HTERT RPE-1 (cell line): ENCODE measurements around the gene MAPT.
"Not testable (repeated sequence)": the region's sequence is repeated elsewhere in the genome, so short reads cannot be mapped to it uniquely, and the experiment has no call there.

Experiments used
- in situ Hi-C: fragments of 300-500 bp; cut with MboI; formaldehyde crosslinking; loops from 4 replicates; pipeline ENCODE4 v1.14.3; 2020; ENCODE audit warnings: low sequenced_read_pairs

The MAPT gene

DNA sequence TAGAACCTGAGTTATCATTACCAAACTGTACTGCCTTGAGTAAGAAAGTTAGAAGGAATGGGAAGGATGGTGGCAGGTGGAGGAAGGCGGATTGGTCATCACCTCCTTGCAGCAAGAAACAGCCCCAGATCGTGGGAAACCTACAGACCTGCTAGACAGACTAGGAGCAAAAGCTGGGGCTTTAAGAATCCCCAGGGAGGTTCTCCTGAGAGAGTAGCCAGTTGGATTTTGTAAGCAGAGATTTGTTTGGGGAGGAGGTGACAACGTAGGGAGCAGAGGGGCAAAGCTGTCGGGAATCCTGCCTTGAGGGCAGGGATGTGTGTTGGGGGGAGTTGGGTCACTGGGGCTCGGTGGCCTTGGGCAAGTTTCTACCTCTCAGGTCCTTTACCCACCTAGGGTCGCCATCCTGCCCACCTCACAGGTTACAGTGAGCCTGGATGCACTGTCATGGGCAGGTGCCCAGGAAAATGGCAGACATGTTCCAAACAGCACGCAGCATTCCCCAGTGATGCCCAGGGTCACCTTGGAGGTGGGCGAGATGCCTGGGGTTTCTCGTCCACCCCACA lies 55.5 kb downstream of the MAPT start:
- in situ Hi-C loops, result no loop called here

DNA sequence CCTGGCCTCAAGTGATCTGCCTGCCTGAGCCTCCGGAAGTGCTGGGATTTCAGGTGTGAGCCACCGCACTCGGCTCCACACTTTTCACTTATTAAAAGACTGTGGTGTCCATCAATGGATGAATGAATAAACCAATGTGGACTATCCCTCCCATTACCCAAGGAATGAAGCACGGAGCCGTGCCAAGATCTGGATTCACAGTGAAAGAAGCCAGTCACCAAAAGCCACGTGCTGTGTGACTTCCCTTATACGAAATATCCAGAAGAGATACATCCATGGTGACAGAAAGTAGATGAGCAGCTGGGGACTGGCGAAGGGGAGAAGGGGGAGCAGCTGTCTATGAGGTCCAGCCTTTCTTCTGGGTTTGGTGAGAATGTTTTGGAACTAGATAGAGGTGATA lies 56.5 kb downstream of the MAPT start:
- in situ Hi-C loops, result no loop called here

DNA sequence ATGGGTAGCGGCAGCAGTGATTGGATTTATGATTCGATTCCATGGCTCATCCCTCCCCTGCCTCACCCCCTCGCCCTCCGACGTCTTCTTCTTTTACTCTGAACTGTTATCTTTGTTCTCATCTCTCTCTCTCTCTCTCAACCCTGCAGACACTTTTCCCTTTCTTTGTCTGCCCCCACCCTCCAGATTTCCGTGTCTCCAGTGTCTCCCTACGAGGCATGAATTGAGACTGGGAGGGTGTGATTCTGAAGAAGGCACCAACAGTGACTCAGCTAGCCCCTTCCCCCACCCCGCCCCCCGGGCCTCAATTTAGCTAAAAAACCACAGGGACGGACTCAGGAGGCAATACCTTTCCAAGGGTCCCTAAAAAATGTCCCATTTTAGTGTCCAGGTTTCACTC lies 57.0 kb downstream of the MAPT start:
- in situ Hi-C loops, result no loop called here

DNA sequence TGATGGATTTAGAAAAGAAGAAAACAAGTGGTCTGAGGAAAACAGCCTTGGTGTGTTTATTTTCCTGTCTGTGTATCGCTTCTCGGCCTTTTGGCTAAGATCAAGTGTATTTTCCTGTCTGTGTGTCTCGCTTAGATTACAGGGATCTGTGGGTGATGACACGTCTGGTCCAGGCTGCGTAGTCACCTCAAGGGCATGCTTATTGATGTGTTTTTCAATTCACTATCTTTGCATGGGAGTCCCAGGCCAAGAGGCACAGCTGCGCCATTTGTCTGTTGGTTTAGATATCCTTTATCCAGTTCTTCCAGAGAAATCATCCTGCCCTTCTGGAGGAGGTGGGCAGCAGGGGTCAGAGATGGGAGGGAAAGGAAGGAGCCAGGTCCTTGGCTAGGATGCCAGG lies 57.6 kb downstream of the MAPT start:
- in situ Hi-C loops, result no loop called here

DNA sequence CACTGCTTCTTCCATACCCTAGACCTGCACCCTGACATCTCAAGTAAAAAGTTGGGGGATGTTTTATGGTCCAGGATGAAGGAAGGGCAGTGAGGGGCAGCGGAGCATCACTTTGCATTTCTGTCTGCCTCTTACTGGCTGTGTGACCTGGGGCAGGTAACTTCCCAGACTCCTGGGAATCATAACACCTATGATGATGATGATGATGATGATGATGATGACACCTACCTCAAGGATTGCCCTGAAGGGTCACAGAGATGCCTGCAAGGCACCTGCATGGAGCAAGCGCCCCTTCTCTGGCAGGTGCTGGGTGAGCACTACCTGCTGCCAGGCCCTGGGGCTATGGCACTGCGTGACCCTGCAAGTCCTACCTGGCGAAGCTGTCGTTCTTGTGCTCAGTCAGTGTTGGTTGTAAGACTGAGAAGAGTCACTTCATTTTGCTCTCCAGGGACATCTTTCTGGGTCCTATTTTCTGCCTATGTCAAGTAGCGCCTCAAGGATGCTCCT lies 58.5 kb downstream of the MAPT start:
- in situ Hi-C loops, result no loop called here

DNA sequence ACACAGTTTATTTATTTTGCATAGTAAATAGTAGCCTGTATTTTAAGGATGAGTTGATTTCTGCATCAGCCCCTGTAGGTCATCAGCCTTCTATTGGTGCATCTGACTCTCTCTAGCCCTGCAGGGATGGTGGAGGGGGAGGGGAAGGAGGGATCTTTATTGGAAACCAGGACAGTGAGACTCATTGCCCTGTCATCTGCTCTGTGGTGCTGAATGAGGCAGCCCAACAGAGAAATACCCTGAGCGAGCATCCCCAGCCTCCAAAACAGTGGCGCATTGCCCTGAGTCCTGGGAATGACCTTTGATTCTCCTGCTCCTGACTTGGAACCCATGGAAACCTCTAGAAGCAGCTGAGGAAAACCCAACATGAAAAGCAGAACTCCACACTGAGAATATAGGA lies 59.2 kb downstream of the MAPT start:
- in situ Hi-C loops, result no loop called here

DNA sequence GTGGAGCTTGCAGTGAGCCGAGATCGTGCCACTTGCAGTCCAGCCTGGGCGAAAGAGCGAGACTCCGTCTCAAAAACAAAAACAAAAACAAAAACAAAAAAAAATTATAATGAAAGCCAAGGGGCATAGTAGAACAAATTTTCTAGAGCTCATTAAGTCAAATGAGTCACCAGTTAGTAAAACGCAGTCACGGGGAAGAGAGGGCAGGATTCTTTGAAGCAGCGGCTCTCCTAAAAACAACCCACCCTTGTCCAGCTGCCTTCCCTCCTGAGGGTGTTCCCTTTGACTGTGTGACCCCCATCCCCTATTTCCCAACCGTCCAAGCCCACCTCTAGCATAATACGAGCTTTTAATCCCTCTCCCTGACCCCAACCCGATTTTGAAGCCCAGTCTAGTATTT lies 60.6 kb downstream of the MAPT start:
- in situ Hi-C loops, result no loop called here

DNA sequence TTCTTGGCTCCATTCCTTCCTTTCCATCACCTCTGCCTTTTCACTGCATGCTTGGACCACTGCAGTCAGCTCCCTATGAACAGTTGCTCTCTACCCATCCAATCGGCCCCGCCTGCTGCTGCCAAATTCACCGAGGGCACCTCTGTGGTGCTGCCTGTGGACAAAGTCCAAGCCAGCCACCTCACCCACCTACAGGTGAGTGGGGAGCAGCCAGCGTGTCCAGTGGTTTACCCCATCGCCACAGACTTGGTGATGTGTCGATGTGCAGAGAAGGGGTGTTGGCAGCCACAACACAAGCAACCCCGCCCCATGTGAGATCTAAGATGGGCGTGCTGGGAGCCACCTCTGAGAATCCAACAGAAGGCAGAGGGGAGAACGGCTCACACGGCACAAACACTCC lies 61.0 kb downstream of the MAPT start:
- in situ Hi-C loops, result no loop called here

DNA sequence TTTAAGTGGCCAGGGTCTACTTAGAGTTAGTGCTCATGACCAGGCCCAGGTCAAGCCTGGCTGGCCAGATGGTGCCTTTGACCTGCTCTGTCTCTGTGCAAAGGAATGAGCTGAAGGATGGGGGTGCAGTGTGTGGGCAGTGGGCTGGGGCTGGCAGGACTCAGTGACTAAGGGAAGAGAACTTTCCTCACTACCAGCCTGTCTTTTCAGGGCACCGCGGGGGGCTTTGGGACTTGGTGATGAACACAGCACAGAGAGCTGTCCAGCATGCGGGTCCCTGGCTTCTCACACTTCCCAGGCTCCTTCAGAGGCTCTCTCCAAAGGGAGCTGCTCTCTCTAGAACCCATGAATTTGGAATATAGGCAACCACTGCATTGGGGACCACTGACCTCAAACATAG lies 61.7 kb downstream of the MAPT start:
- in situ Hi-C loops, result no loop called here

DNA sequence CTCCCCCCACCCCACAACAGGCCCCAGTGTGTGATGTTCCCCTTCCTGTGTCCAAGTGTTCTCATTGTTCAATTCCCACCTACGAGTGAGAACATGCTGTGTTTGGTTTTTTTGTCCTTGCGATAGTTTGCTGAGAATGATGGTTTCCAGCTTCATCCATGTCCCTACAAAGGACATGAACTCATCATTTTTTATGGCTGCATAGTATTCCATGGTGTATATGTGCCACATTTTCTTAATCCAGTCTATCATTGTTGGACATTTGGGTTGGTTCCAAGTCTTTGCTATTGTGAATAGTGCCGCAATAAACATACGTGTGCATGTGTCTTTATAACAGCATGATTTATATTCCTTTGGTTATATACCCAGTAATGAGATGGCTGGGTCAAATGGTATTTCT lies 62.4 kb downstream of the MAPT start:
- in situ Hi-C loops, result not testable (repeated sequence)

DNA sequence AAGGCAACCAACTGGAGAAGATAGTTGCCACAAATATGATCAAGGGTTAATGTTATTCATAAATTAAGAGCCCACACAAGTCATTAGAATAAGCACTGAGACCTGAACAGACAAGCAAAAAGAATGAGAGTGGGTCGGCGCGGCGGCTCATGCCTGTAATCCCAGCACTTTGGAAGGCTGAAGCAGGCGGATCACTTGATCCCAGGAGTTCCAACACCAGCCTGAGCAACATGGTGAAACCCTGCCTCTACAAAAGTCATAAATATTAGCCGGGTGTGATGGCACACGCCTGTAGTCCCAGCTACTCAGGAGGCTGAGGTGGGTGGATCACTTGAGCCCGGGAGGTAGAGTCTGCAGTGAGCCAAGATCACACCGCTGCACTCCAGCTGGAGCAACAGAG lies 64.0 kb downstream of the MAPT start:
- in situ Hi-C loops, result no loop called here

DNA sequence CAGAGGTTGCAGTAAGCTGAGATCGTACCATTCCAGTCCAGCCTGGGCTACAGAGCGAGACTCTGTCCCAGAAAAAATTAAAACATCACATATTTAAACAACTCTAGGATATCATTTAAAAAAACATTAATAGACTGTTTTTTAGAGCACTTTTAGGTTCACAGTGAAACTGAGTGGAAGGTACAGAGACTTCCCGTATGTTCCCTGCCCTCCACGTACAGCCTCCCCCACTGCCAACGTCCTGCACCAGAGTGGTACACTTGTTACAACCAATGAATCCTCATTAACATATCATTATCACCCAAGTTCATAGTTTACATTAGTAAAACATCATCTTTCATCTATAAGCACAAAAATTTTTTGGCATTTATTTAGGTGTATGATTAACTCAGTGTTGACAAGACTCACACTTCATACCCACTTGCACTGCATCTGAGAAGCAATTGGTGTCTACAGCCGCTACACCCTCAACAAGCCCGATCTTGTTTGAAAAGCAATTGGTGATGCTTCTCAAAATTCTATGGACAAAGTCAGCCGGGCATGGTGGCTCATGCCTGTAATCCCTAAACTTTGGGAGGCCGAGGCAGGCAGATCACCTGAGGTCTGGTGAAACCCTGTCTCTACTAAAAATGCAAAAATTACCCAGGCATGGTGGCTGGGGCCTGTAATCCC lies 64.8 kb downstream of the MAPT start:
- in situ Hi-C loops, result no loop called here

DNA sequence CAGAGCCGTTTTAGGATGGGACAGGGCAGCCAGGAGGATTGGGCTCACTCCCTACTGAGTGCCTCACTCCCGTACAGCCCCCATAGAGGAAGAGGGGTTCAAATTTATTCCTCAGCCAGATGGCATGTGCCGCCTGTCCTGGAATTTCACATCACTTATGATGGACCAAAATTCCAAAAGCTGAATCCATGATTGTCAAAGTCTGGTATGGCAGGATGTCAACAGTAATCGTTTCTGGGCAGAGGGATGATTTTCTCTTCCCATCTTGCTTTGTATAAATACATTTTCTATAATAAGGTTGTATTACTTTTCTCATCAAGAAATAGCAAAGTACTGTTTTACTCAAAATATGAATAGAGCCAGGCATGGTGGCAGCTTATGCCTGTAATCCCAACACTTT lies 66.0 kb downstream of the MAPT start:
- in situ Hi-C loops, result no loop called here

DNA sequence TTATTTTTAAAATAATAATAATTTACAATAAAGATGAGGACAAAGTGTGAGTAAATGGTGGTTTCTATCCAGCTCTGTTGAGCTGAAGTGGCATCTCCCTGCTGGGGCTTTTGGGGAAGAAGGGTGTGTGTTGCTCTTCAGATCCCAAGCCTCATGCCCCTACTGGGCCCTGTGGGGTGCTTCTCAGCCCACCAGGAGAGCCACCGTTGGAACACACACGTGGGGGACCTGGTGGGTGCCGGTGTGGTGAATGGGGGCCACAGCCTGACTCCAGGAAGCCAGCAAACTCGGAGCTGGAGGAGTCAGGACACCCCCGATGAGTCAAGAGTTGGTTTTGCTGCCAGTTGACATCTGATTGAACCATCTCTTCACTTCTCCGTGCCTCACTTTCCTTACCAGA lies 66.9 kb downstream of the MAPT start:
- in situ Hi-C loops, result no loop called here

DNA sequence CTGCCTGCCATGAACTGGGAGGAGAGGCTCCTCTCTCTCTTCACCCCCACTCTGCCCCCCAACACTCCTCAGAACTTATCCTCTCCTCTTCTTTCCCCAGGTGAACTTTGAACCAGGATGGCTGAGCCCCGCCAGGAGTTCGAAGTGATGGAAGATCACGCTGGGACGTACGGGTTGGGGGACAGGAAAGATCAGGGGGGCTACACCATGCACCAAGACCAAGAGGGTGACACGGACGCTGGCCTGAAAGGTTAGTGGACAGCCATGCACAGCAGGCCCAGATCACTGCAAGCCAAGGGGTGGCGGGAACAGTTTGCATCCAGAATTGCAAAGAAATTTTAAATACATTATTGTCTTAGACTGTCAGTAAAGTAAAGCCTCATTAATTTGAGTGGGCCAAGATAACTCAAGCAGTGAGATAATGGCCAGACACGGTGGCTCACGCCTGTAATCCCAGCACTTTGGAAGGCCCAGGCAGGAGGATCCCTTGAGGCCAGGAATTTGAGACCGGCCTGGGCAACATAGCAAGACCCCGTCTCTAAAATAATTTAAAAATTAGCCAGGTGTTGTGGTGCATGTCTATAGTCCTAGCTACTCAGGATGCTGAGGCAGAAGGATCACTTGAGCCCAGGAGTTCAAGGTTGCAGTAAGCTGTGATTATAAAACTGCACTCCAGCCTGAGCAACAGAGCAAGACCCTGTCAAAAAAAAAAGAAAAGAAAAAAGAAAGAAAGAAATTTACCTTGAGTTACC lies 68.0 kb downstream of the MAPT start:
- in situ Hi-C loops, result no loop called here

DNA sequence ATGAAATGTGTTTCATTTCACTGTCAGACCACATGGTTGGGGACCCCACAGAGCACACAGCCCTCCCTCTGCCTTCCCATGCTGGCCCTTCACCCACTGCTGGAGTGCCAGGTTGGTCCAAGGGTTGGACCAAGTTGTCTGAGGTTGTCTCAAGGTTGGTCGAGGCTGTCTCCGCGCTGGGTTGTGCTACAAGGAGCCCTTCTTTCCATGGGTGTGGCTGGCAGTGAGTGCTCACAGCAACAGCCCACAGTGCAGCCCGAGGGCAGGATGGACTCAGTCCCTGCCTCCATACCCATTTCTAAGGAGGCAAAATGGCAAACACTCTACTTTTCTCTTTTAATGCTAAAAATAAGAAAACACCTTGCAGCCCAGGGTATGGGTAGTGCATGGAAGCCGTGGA lies 68.9 kb downstream of the MAPT start:
- in situ Hi-C loops, result no loop called here

DNA sequence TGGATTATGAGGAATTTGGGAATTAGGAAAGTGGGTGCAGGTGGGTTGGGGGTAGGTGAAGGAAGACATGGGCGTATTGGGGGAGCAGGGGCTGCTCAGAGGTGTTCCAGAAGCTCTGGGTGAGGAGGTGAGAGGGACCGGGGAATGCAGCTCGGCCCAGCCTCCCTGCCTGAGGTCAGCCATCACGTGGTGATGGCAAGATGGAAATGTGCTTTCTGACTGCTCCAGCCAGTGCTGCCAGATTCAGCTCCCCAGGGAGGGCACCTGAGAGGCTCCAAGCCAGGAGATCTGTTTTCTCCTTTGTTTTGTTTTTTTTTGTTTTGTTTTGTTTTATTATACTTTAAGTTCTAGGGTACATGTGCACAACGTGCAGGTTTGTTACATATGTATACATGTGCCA lies 69.5 kb downstream of the MAPT start:
- in situ Hi-C loops, result no loop called here

DNA sequence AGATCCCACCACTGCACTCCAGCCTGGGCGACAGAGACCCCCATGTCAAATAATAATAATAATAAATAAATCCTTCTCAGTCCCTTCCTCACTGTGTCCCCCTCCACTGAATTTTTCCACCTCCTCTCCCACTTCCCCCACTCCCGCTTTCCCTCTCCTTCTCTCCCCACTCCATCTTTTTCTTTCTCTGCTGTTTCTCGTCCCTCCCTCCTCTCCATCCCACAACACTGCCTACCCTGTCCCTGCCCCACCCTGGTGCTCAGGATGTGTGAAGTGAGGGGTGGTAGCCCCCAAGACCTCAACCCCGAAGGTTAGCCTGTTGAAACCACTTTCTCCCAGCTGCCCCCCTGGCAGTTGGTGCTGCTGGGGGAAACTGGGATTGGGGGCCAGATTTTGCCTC lies 70.3 kb downstream of the MAPT start:
- in situ Hi-C loops, result no loop called here

DNA sequence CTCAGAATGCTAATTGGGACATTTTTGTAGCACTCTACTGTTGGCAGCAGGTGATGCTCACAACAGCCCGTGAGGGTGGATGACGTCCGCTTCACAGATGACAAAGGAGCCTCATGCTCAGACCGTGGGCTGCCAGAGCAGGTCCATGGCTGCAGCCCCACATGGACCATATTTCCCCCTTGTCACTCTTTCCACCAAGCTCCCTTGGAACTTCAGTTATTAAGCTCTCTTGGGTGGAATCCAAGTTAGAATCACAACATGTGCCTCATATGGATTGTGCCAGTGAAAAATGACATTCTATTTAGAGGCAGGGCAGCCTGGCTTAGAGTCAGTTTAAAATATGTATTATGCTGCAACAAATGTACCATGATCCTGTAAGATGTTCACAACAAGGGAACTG lies 71.5 kb downstream of the MAPT start:
- in situ Hi-C loops, result no loop called here

DNA sequence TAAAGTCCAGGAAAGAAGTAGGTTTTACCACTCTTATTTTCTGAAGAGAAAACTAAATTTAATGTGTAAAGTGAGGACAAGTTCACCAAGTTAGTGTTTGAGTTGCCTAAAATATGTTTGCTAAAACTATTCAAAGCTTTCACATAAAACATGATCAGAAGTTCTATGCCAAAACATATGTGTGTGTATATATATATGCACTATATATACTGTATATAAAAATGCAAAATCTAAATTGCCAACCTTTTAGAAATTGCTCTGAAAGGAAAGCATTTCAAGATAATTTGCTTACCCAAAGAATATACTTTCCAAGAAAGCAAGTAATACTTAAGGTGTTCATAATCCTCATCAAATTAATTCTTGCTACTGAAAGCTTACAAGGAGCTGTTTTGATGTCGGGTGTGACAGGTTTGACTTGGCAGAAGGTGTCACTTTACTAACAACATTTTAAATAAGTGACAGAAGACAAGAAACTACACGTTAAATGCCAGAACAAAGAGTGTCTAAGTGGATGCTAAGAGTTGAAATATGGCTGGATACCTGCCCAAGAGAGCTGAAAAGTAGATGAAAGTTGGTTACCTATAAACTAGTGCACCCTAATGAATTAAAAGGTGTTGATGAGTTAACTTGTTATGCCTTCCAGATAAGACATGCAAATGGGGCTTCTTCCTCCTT lies 72.4 kb downstream of the MAPT start:
- in situ Hi-C loops, result no loop called here

DNA sequence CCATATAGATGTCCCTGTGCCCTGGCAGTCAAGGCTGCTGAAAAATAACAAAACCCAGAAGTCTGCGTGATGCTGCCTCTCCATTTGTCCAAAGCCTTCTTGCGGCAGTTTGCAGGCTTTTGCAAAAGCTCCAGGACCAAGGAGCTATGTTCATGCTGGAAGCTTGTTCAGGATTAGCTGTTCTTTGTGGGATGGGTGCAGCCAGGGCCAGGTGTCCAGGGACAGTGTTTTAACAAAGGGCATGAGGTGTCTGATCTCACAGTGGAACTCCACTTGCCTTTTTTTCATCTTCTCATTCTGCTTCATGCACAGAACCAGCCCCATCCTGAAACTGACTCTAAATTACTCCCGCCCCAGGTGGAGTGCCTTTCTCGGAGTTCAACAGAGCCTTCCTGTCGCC lies 73.0 kb downstream of the MAPT start:
- in situ Hi-C loops, result no loop called here

DNA sequence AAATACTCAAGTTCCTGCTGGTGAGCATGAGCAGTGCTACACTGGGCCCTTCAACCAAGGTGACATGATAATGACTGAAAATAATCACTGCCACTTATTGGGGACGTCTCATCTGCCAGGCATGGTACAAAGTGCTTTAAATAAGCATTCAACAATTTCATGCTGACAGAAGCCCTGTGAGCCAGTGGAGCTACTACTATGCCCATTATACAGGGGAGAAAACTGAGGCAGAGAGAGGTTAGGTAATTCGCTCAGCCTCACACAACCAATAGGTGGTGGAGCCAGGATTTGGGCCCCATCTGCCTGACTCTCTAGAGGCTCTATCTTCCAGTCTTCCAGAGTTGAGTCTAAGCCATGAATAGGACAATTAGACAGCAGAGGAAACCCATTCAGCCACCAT lies 74.4 kb downstream of the MAPT start:
- in situ Hi-C loops, result no loop called here
